Activated T-helper 9 cell treated with anti-CD3 and anti-CD28 coated beads, Interleukin-2, amount 50 U/mL, for 16 hours (primary cell): ENCODE measurements around the gene COPS2.

Experiments
- DNase-seq: peaks from one replicate; pipeline ENCODE4 v3.0.0-alpha.2; 2020; ENCODE audit warnings: low read depth

Gene COPS2

DNA sequence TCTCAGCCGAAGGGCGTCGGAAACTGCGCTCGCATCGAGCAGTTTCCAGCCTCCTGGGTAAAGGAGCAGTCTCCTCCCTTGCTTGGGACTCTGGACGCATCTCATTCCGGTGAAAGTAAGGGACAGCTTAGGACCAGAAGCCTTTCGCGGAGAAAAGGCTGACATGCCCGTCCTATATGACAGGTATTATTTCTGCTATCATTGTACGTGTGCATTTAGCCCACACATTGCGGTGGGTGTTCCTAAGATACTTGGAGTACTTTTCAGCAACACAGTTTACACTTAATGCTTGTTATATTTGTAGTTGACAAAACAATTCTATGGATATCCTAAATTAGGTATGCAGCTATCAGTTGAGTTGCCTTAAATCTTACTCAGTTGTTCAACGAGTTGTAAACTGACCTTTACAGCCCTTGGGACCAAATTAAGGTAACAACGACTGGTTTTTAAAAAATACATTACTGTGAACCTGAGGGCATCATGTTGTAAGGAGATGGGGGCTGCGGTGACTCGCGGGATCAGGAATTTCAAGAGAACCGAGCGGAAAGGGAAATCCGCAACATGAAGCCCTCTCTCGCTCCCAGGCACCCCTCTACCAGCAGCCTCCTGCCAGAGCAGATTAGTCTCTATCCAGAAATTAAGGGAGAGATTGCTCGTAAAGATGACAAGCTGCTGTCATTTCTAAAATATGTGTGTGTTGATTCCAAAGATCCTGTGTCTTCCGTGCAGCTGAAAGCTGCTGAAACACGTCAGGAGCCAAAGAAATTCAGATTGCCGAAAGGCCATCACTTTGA is 632 bp upstream of the COPS2 start:
- no peak for DNase-seq

GRCh38 chr15:49154799-49155109 is 645 bp downstream of the COPS2 start:
- DNase-seq, result no peak

- DNase-seq, result no peak
These were observed 1.0 kb downstream of the COPS2 start for GRCh38 chr15:49154359-49154758.

DNA sequence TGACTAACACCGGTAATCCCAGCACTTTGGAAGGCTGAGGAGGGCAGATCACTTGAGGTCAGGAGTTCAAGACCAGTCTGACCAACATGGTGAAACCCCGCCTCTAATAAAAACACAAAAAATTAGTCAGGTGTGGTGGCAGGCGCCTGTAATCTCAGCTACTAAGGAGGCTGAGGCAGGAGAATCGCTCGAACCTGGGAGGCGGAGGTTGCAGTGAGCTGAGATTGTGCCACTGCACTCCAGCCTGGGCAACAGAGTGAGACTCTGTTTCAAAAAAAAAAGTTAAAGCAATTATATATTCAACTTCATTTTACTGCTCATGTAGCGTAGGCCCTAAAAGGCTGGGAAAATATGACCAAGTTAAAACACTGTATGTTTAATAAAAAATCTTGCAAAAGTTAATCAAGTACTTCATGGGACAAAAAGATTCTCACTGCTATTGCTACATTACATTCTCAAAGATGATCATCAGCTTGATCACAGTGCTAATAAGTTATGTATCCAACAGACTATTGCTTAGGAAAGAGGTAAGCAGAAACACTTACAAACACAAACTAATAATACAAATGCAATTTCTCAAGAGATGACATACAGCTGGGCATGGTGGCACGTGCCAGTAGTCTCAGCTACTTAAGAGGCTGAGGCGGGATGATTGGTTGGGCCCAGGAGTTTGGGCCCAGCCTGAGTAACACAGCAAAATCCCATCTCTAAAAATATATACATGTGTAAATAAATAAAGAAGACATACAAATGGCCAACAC is 2.7 kb downstream of the COPS2 start:
- no peak for DNase-seq

GRCh38 chr15:49151831-49152230 is 3.6 kb downstream of the COPS2 start:
- DNase-seq, result no peak

- DNase-seq, result no peak
These were observed 6.7 kb downstream of the COPS2 start for GRCh38 chr15:49148727-49149126.

DNA sequence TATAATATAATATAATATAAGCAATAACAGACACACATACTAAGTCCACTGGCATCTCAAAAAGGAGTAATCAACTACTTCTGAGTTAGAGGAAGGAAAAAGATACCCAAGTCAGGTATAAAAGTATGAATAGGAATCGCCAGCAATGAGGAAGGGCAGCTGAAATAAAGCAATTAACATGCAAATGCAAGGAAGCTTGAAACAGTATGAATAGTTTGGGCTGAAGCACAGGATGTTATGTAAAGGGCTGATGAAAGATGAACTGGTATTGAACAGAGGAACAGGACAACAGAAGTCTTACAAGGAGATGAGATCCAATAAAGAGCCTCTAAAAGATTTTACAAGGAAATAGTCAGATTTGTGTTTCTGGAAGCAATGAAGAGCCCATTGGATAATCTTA is 7.1 kb downstream of the COPS2 start:
- DNase-seq, result no peak

DNA sequence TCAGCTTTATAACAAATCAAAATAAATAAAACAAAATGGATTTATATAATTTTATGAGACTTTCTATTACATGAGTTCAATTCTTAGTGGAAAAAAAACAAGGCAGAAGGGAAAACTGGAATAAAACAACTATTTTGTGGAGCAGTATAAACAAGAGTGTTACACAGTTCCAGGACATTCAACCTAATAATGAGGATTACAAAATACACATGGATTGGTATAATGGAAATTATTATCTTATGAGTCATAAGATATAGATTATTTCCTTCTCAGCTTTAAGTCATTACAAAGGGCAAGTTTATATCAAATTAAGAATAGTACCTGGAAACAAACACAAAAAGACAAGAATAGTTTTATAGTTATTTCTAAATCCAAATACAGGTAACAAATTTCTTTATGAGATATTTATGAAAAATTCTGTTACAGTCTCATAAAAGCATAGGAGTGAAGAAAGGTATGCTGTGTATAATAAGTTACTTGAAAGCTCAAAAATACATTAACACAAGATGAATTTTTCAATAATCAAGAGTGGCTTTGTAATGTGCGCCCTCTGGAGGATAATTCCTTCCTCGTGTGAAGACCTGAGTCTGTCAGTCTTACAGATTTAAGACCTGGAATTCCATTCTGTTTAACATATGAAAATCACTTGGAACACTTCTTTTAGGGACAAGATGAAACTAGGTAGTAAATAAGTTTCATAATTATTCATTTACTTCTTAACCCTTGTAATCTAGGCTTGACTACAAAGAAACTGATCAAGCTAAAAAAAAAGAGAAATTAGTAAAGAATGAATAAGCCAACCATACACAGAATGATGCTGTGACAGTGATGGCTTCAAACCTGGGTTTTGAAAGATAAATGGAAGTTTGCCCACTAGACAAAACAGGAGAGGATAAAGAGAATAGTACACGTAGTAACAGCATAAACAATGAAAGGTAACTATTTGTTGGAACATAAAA is 9.5 kb downstream of the COPS2 start:
- no peak for DNase-seq

DNA sequence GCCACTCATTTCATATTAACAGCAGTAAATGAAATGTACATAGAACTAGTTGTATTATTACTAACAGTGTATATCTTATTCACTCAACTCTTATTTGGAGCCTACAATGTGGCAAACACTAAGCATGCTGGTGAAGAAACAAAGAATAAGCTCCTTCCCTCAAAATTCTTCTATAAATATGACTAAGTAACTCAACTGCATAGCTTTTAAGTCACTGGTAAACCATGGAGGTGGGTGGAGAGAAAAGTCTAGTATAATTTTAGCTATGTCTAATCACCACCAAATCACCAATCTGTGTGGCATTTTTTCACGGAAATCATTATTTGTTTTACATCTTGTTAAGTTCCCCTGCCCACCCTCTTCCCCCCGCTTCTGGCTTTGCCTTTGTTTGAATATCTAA is 17.5 kb downstream of the COPS2 start:
- DNase-seq, result no peak

DNA sequence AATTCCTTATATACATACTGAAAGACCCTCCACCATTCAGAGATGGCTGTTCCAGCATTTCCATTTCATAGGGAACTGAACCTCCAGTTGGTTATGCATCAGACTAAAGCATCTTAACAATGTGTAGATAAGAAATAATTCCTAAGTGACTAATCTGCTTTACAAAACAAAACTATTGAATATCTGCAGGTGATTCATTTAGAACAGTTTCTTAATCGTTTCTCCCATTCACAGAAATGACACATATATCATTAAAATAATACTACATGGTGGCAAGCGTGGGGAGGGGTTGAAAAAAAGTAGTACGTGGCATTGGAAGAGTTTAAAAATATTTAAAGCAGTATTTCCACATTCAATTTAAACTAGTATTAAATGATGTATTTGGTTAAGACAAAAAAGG is 19.5 kb downstream of the COPS2 start:
- no peak for DNase-seq

GRCh38 chr15:49135342-49135857 is 20.0 kb downstream of the COPS2 start:
- no peak for DNase-seq

GRCh38 chr15:49134683-49135341 is 20.6 kb downstream of the COPS2 start:
- DNase-seq, result no peak

GRCh38 chr15:49131403-49131802 is 24.0 kb downstream of the COPS2 start:
- DNase-seq, result no peak

- DNase-seq, result no peak
These were observed 31.0 kb downstream of the COPS2 start for GRCh38 chr15:49124371-49124770.

- DNase-seq, result no peak
These were observed 32.8 kb downstream of the COPS2 start for GRCh38 chr15:49122541-49123062.

GRCh38 chr15:49121901-49122300 is 33.5 kb downstream of the COPS2 start:
- DNase-seq, result no peak

GRCh38 chr15:49120832-49121231 is 34.6 kb downstream of the COPS2 start:
- no peak for DNase-seq

DNA sequence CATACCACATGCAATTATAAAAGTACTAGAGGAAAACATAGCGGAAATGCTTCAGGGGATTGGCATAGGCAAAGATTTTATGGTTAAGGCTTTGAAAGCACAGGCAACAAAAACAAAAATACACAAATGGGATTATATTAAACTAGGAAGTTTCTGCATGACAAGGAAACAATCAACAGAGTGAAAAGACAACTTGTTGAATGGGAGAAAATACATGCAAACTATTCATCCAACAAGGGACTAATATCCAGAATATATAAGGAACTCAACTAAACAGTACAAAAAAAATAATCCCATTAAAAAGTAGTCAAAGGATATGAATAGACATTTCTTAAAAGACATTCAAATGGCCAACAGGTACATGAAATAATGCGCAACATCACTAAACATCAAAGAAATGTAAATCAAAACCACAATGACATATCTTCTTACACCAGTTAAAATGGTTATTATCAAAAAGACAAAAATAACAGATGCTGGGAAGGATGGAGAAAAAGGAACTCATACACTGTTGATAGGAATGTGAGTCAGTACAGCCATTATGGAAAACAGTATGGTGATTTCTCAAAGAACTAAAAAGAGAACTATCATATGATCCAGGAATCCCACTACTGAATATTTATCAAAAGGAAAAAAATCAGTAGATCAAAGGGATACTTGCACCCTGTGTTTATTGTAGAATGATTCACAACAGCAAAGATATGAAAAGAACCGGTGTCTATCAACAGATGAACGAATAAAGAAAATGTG is 39.1 kb downstream of the COPS2 start:
- no peak for DNase-seq

DNA sequence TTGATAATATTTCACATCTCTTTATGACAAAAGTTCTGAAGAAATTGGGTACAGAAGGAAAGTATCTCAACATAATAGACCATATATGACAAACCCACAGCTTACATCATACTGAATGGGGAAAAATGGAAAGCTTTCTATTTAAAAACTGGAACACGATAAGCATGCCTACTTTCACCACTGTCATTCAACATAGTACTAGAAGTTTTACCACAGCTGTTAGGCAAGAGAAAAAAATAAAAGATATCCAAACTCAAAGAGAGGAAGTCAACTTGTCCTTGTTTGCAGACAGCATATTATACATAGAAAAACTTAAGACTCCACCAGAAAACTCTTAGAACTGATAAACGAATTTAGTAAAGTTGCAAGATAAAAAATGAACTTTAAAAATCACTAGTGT is 40.3 kb downstream of the COPS2 start:
- no peak for DNase-seq

DNA sequence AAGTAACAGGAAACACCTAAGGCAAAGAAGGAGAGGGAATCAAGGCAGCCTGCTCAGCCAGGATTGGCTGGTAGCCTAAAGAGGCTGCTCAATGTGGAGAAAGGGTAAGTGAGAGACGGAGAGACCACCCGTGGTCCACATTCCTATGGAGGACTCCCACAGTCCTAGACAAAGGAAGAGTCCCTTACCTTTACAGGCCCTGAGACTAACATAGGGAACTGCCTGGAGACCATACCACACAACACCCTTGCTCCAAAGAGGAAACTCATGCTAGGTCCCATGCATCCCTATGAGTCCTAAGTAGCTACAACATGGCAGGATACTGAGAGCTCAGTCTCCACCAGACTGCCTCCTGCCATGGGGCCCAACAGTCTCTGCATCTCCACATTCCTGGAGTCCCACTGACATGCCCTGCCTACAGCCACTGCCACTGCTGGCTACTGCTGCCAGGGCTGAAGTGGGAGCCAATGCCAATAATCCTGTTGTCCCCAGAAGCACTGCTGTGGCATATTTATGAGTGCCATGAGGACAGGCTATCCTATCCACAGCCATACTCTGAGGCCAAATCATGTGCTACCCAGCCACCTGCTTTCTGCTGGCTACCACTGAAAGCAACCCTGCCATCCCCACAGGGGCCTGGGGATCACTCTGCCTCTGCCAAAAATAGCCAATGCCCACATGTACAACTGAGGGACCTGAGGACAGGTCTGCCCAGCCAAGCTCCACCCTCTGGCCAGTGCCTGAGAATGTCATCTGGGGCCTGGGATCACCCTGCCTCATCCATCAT is 45.0 kb downstream of the COPS2 start:
- no peak for DNase-seq
